Tibial nerve (tissue), 4 donors: ENCODE data around the gene RASSF6.

Experiments
- EP300 ChIP-seq, 2 donors: sonication (generic); formaldehyde crosslinking; IDR thresholded peaks; one replicate each; pipeline ENCODE4 v1.6.1; 2017; ENCODE audit warnings: antibody characterized with exemption in 2 of 2, mild to moderate bottlenecking in 1 of 2
- TF ChIP-seq, protein P1 (sequence below), 5 experiments: fragments of 200-600 bp in 3 of 5; fragments of 450-650 bp in 2 of 5; sonication (generic) in 3 of 5; IDR thresholded peaks; one replicate each; pipeline ENCODE4 v1.5.1; 2016 to 2019; ENCODE audit warnings: antibody characterized with exemption in 5 of 5, mild to moderate bottlenecking in 3 of 5, moderate library complexity in 2 of 5

DNA sequence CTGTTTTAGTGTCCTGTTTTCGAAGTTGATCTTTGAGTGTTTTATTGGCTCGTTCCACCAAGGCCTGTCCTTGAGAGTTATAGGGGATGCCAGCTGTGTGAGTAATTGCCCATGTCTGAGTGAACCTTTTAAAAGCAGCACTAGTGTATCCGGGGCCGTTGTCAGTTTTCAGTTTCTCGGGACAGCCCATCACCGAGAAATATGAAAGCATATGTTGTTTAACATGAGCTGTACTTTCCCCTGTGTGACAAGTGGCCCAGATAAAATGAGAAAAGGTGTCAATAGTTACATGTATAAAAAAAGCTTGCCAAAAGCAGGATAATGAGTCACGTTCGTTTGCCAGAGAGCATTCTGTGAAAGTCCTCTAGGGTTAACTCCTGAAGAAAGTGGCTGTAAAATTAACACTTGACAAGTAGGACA, 48.6 kb upstream of the RASSF6 start:
- no peak for TF ChIP-seq EP300 (IDR thresholded peaks at IDR 0.05)
- TF ChIP-seq, protein P1, sequence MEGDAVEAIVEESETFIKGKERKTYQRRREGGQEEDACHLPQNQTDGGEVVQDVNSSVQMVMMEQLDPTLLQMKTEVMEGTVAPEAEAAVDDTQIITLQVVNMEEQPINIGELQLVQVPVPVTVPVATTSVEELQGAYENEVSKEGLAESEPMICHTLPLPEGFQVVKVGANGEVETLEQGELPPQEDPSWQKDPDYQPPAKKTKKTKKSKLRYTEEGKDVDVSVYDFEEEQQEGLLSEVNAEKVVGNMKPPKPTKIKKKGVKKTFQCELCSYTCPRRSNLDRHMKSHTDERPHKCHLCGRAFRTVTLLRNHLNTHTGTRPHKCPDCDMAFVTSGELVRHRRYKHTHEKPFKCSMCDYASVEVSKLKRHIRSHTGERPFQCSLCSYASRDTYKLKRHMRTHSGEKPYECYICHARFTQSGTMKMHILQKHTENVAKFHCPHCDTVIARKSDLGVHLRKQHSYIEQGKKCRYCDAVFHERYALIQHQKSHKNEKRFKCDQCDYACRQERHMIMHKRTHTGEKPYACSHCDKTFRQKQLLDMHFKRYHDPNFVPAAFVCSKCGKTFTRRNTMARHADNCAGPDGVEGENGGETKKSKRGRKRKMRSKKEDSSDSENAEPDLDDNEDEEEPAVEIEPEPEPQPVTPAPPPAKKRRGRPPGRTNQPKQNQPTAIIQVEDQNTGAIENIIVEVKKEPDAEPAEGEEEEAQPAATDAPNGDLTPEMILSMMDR (IDR thresholded peaks at IDR 0.05): no peak
